ENCODE data around the gene GOLT1A. TPM values are rescaled to one million over a fixed set of nuclear protein-coding genes. Genes with fewer than 3 reads are reported as not detected.

GOLT1A gene
- total and polyA plus RNA-seq, 10 of the 15 experiments (the other 5 are each of a cell fraction or from before 2014, with no cell fraction given) = 0.09 to 0.46 TPM; not detected in 8

DNA sequence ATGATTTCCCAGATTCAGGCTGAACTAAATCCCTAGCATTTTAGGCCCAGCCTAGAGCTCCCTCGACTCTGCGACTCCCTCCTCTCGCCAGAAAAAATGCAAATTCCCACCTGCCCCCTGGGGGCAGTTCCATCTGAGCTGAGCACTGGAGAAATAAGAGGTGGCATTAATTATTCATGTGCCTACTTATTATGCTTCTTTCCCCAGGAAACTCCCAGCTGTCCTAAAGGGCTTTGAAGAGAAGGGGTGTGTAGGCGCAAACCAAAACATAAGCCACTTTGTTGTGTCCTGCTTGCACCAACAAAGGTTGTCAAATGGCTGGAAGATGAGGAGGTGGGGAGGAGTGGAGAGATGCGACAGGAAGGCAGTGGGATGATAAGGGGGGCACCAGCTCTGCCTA, 41.4 kb upstream of the GOLT1A start:
- H3K4me3 ChIP-seq = no peak overlapping the region
- ATAC-seq = no peak
- in situ Hi-C loops (cut with MboI) = no loop called here
- H2AFZ ChIP-seq (ENCODE audit: control insufficient read depth, low read depth, low read length) = no peak overlapping the region
- BruUV-seq (replicated peaks) = no TSS peak
- DNase-seq (ENCODE audit: low read depth, low spot score) = no peak
- POLR2A ChIA-PET = no interaction called here
- no peaks in the 10 kb centered on the region for H3K4me1 ChIP-seq (ENCODE audit: control insufficient read depth, insufficient read depth, low read length)
- no peak overlapping the region for H3K4me2 ChIP-seq (ENCODE audit: control insufficient read depth, insufficient read depth)
- H3K9ac ChIP-seq (ENCODE audit: control insufficient read depth, insufficient read depth, low read length) = no peak overlapping the region
- no peaks in the 10 kb centered on the region for H3K9me3 ChIP-seq (replicated peaks; ENCODE audit: control insufficient read depth, insufficient read depth, low read length)
- intact Hi-C loops (cut with micrococcal nuclease; ENCODE audit: unreplicated experiment) = no loop called here
- peaks cover 2 to 11% of the 10 kb centered on the region in 2 experiments for H3K27me3 ChIP-seq (replicated peaks in 1 of 2; ENCODE audit: control insufficient read depth in 2 of 2, insufficient read depth in 2 of 2, low read length in 1 of 2)
- CTCF ChIA-PET = interaction anchor here (1.0 to 7.5 kb wide), 5 partner anchors 10 to 143 kb away, joined by 3 to 153 read pairs (median 4); partner anchors contain the start of gene PLEKHA6
- WGBS (ENCODE audit: insufficient coverage, insufficient replicate concordance, low lambda C conversion rate, missing lambda C conversion rate) = 0% methylated on average over 5 of the region's 5 CpGs
- no peaks in the 10 kb centered on the region; the same call in 1 of the 2 replicates for H4K20me1 ChIP-seq (ENCODE audit: control insufficient read depth, insufficient read depth)
- no peak overlapping the region for H3K27ac ChIP-seq (ENCODE audit: control insufficient read depth, insufficient read depth)
- RAD21 ChIA-PET (ENCODE audit: unreplicated experiment) = interaction anchor here (1.0 kb wide), 1 partner anchor 15 kb away, joined by 3 read pairs; no protein-coding TSS in a partner anchor
- no peaks in the 10 kb centered on the region for H3K36me3 ChIP-seq (ENCODE audit: control insufficient read depth in 2 of 2, insufficient read depth in 2 of 2, low read length in 1 of 2)
- H3K79me2 ChIP-seq (ENCODE audit: control insufficient read depth, insufficient read depth, low read length) = no peaks in the 10 kb centered on the region
- no peak for FAIRE-seq
- SMC1A ChIA-PET (ENCODE audit: uncharacterized antibody, unreplicated experiment) = interaction anchor here (0.9 to 1.8 kb wide), 3 partner anchors 9 to 143 kb away, joined by 3 to 10 read pairs (median 5); no protein-coding TSS in a partner anchor
- TF ChIP-seq, protein P1, sequence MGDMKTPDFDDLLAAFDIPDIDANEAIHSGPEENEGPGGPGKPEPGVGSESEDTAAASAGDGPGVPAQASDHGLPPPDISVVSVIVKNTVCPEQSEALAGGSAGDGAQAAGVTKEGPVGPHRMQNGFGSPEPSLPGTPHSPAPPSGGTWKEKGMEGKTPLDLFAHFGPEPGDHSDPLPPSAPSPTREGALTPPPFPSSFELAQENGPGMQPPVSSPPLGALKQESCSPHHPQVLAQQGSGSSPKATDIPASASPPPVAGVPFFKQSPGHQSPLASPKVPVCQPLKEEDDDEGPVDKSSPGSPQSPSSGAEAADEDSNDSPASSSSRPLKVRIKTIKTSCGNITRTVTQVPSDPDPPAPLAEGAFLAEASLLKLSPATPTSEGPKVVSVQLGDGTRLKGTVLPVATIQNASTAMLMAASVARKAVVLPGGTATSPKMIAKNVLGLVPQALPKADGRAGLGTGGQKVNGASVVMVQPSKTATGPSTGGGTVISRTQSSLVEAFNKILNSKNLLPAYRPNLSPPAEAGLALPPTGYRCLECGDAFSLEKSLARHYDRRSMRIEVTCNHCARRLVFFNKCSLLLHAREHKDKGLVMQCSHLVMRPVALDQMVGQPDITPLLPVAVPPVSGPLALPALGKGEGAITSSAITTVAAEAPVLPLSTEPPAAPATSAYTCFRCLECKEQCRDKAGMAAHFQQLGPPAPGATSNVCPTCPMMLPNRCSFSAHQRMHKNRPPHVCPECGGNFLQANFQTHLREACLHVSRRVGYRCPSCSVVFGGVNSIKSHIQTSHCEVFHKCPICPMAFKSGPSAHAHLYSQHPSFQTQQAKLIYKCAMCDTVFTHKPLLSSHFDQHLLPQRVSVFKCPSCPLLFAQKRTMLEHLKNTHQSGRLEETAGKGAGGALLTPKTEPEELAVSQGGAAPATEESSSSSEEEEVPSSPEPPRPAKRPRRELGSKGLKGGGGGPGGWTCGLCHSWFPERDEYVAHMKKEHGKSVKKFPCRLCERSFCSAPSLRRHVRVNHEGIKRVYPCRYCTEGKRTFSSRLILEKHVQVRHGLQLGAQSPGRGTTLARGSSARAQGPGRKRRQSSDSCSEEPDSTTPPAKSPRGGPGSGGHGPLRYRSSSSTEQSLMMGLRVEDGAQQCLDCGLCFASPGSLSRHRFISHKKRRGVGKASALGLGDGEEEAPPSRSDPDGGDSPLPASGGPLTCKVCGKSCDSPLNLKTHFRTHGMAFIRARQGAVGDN (IDR thresholded peaks at IDR 0.05) = no peak
- TF ChIP-seq STAT1 (conservative IDR thresholded peaks at IDR 0.05) (no peak), NR2C1 (IDR thresholded peaks at IDR 0.05) (no peak), ATF7 (IDR thresholded peaks at IDR 0.05; ENCODE audit: low read depth) (no peak), LARP7 (IDR thresholded peaks at IDR 0.05) (no peak), ESRRA (IDR thresholded peaks at IDR 0.05; ENCODE audit: low read length) (no peak), CHD4 (IDR thresholded peaks at IDR 0.05) (no peak), SUPT20H (IDR thresholded peaks at IDR 0.05; ENCODE audit: borderline replicate concordance, control insufficient read depth, low read depth, low read length) (no peak), KAT2A (conservative IDR thresholded peaks at IDR 0.05; ENCODE audit: control insufficient read depth, low read depth, low read length) (no peak), HDAC6 (IDR thresholded peaks at IDR 0.05; ENCODE audit: unreplicated experiment) (no peak)
- TF ChIP-seq, protein P2, sequence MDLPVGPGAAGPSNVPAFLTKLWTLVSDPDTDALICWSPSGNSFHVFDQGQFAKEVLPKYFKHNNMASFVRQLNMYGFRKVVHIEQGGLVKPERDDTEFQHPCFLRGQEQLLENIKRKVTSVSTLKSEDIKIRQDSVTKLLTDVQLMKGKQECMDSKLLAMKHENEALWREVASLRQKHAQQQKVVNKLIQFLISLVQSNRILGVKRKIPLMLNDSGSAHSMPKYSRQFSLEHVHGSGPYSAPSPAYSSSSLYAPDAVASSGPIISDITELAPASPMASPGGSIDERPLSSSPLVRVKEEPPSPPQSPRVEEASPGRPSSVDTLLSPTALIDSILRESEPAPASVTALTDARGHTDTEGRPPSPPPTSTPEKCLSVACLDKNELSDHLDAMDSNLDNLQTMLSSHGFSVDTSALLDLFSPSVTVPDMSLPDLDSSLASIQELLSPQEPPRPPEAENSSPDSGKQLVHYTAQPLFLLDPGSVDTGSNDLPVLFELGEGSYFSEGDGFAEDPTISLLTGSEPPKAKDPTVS (IDR thresholded peaks at IDR 0.05; ENCODE audit: low read depth, low read length) = no peak
- TF ChIP-seq, protein P3, sequence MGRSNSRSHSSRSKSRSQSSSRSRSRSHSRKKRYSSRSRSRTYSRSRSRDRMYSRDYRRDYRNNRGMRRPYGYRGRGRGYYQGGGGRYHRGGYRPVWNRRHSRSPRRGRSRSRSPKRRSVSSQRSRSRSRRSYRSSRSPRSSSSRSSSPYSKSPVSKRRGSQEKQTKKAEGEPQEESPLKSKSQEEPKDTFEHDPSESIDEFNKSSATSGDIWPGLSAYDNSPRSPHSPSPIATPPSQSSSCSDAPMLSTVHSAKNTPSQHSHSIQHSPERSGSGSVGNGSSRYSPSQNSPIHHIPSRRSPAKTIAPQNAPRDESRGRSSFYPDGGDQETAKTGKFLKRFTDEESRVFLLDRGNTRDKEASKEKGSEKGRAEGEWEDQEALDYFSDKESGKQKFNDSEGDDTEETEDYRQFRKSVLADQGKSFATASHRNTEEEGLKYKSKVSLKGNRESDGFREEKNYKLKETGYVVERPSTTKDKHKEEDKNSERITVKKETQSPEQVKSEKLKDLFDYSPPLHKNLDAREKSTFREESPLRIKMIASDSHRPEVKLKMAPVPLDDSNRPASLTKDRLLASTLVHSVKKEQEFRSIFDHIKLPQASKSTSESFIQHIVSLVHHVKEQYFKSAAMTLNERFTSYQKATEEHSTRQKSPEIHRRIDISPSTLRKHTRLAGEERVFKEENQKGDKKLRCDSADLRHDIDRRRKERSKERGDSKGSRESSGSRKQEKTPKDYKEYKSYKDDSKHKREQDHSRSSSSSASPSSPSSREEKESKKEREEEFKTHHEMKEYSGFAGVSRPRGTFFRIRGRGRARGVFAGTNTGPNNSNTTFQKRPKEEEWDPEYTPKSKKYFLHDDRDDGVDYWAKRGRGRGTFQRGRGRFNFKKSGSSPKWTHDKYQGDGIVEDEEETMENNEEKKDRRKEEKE (IDR thresholded peaks at IDR 0.05) = no peak
- TF ChIP-seq, protein P4, sequence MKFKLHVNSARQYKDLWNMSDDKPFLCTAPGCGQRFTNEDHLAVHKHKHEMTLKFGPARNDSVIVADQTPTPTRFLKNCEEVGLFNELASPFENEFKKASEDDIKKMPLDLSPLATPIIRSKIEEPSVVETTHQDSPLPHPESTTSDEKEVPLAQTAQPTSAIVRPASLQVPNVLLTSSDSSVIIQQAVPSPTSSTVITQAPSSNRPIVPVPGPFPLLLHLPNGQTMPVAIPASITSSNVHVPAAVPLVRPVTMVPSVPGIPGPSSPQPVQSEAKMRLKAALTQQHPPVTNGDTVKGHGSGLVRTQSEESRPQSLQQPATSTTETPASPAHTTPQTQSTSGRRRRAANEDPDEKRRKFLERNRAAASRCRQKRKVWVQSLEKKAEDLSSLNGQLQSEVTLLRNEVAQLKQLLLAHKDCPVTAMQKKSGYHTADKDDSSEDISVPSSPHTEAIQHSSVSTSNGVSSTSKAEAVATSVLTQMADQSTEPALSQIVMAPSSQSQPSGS (IDR thresholded peaks at IDR 0.05; ENCODE audit: low read length) = no peak
